Right cardiac atrium (tissue), 5 donors: Measurements from ENCODE around the gene PTCH1. TPM values are rescaled to one million over a fixed set of nuclear protein-coding genes. Genes with fewer than 3 reads are reported as not detected.
A peak's percentile ranks its signal among the peaks of the same experiment; 100 is the strongest.

Experiments
- ATAC-seq, 2 donors: fragments of 200-7000 bp; cut with Tn5 transposase; one replicate each; pipeline versions ENCODE4 v1.8.0 to v1.9.1; 2020; ENCODE audit warnings: moderate library complexity in 2 of 2, mild to moderate bottlenecking in 1 of 2
- DNase-seq, 3 donors: peaks; one replicate each; pipeline ENCODE4 v3.0.0-alpha.2; 2020
- H3K27ac ChIP-seq: one replicate; pipeline ENCODE4 v1.5.1; 2013; ENCODE audit warnings: mild to moderate bottlenecking, low read length, control low read depth, moderate library complexity
- H3K27me3 ChIP-seq: one replicate; pipeline ENCODE4 v1.6.1; 2013; ENCODE audit not compliant: control insufficient read depth, insufficient read depth
- H3K4me1 ChIP-seq: one replicate; pipeline ENCODE4 v1.6.1; 2013; ENCODE audit warnings: low read length; ENCODE audit not compliant: control insufficient read depth, insufficient read depth
- H3K4me3 ChIP-seq: one replicate; pipeline ENCODE4 v1.5.1; 2013; ENCODE audit warnings: low read length, control low read depth
- H3K9me3 ChIP-seq: one replicate; pipeline ENCODE4 v1.6.1; 2013; ENCODE audit warnings: low read length; ENCODE audit not compliant: control insufficient read depth
- WGBS: extraction: QIAGEN DNeasy Blood & Tissue Kit; methylation state at CpG from one replicate; pipeline ENCODE4 v1.1.7; 2013; 5-methylcytosine and 5-hydroxymethylcytosine counted together
- intact Hi-C, 4 donors: fragments of 100-400 bp; cut with DNase I; formaldehyde crosslinking; loops; one replicate each; pipeline versions ENCODE4 v1.11.0 to v1.14.0; 2022 to 2023
- polyA plus RNA-seq: library from polyadenylated mRNA; stranded (reverse); fragments of 200-250 nt; gene quantifications from one replicate; pipeline ENCODE4 v1.2.3, GENCODE V29; 2013
- total RNA-seq, 4 donors: library from RNA; stranded (reverse); fragmentation: NEBNext Ultra II Directional; extraction: Animal tissue kit (Norgen Biotek cat#: 25700); gene quantifications; one replicate each; pipeline ENCODE4 v1.2.1, GENCODE V29; 2021
- donor health status: healthy with polysubstance abuse.
- donor health status: DM: no; HTN: yes; CAD: no.
- donor health status: DM: no; HTN: no; CAD: no.
- donor health status: DM: no; HTN: yes; CAD: no; lungs with severe emphysema.
- donor health status: DM: yes; HTN: yes; CAD: no.

PTCH1 gene
- total and polyA plus RNA-seq, 5 donors = 3.5 to 11.1 (median 8.6) TPM

GRCh38 chr9:95415158-95415557 lies 101.6 kb downstream of the PTCH1 start:
- ATAC-seq = no peak
- H3K4me1 ChIP-seq = no peaks in the 10 kb centered on the region
- H3K27ac ChIP-seq = no peak overlapping the region
- H3K27me3 ChIP-seq = no peaks in the 10 kb centered on the region
- DNase-seq = no peak
- no peaks in the 10 kb centered on the region for H3K9me3 ChIP-seq
- WGBS = 91% methylated on average over 2 of the region's 2 CpGs
- H3K4me3 ChIP-seq = no peak overlapping the region
- intact Hi-C loops = no loop called here

GRCh38 chr9:95413793-95414192 lies 103.0 kb downstream of the PTCH1 start:
- H3K4me3 ChIP-seq = no peak overlapping the region
- H3K27ac ChIP-seq = no peak overlapping the region
- DNase-seq (no peak), ATAC-seq (no peak)
- H3K27me3 ChIP-seq = no peaks in the 10 kb centered on the region
- intact Hi-C loops = no loop called here
- no peaks in the 10 kb centered on the region for H3K9me3 ChIP-seq
- 85% methylated on average over 2 of the region's 2 CpGs for WGBS
- H3K4me1 ChIP-seq = no peaks in the 10 kb centered on the region

DNA sequence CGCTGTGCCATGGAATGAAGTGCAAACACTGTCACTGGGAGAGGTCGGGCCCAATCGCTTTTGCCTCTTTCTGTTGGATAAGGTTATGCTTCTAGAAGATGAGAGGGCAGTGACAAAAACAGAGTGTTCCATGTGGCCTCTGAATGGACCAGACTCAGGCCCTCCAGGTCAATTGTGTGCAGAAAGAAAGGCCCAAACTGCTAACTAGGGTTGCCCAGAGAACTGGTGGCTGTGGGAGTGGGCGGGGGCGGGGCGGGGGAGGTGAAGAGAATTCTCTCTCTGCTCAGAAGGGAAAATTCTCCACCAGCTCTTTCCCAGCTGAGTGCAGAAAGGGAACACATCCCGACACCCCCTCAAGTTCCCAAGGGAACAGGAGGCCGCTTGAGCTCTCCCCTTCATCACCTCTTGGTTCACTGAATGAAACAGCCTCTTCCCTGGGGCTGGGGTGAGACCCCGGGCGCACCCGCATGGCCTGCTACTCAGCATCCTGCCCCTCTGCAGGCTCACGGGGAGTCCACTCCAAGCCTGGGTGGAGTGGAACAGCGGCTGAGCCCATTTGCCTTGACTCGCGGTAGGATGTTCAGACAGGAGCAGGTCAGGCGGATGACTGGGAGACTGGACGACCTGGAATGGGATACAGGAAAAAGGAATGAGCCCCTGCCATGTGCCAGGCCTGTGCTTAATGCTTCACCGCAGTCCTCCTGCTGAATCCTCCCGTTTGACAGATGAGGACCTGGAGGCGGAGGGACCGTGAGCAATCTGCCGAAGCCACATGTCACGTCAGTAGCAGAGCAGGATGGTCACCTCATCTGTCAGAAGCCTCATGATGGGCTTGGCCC lies 105.5 kb downstream of the PTCH1 start:
- peak in 1 of 3 donors; percentile 22 for DNase-seq
- Histone ChIP-seq H3K27me3 (no peaks in the 10 kb centered on the region), H3K27ac (no peak overlapping the region), H3K4me1 (no peaks in the 10 kb centered on the region), H3K9me3 (no peaks in the 10 kb centered on the region), H3K4me3 (no peak overlapping the region)
- ATAC-seq = no peak
- 91% methylated on average over 23 of the region's 23 CpGs for WGBS
- intact Hi-C loops = no loop called here

DNA sequence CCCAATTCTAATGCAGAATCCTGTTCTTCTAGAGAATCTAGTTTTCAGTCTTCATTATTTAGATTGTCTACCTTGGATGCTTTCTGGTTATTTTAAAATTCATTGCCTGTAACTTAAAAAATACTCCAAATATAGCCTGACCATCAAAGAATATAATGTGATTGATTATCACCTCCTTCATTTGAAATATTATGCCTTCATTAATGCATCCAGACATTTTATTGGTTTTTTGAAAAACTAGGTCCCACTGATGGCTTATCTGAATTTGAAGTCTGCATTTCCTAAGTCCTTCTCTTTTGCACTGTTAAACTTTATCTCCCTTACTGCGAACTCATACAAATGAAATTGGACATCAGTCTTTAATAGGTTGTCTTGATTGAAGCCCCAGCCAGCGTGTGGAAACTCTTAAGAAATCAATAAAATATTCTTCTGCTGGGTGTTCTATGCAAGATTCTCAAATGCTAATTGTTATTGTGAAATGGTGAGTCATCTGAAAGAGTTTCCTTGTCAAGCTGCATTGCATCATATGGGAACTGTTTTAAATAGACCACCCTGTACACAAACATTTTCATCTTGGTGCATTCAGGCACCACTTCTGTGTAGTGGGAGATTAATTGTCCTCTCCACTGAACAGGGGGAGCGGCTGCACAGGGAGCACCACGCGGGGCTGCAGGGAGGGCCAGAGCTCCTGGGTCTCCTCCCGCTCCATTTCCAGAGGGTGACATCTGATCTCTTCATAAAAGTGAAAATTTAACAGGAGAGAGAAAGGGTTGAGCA lies 106.9 kb downstream of the PTCH1 start:
- ATAC-seq = no peak
- intact Hi-C loops = no loop called here
- Histone ChIP-seq H3K9me3 (no peaks in the 10 kb centered on the region), H3K27me3 (no peaks in the 10 kb centered on the region), H3K4me3 (no peak overlapping the region), H3K4me1 (no peaks in the 10 kb centered on the region), H3K27ac (no peak overlapping the region)
- 73% methylated on average over 6 of the region's 6 CpGs for WGBS
- DNase-seq = no peak

- Histone ChIP-seq H3K4me3 (no peak overlapping the region), H3K4me1 (no peaks in the 10 kb centered on the region), H3K27me3 (no peaks in the 10 kb centered on the region), H3K27ac (no peak overlapping the region), H3K9me3 (no peaks in the 10 kb centered on the region)
- ATAC-seq (no peak), DNase-seq (no peak)
- 90% methylated on average over 1 of the region's 1 CpG for WGBS
- intact Hi-C loops = no loop called here
Observed at GRCh38 chr9:95407524-95407923, 109.2 kb downstream of the PTCH1 start.

GRCh38 chr9:95406121-95406520 lies 110.7 kb downstream of the PTCH1 start:
- WGBS = 52% methylated on average over 2 of the region's 2 CpGs
- H3K4me1 ChIP-seq = no peaks in the 10 kb centered on the region
- ATAC-seq (no peak), DNase-seq (peak in 2 of 3 donors; percentile 31 to 38)
- no peaks in the 10 kb centered on the region for H3K27me3 ChIP-seq
- H3K9me3 ChIP-seq = no peaks in the 10 kb centered on the region
- H3K4me3 ChIP-seq = no peak overlapping the region
- intact Hi-C loops = no loop called here
- H3K27ac ChIP-seq = no peak overlapping the region

DNA sequence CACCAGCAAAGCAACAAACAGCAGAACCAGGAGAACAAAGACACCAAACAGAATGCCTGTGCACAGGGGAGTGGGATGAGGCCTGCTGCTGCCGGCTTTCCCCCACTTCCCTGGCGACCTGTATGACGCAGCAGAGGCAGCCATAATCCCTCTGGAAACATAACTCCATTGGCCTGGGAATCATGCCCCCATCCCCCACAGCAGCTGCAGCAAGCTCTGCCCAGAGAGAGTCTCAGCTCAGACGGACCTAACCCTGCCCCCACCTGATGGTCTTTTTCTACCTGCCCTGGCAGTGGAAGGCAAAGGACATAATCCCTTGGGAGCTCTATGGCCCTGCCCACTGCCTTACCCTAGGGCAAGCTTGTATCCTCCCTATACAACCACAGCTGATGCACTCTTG lies 117.5 kb downstream of the PTCH1 start:
- H3K4me3 ChIP-seq = no peak overlapping the region
- H3K27ac ChIP-seq = no peak overlapping the region
- H3K9me3 ChIP-seq = no peaks in the 10 kb centered on the region
- ATAC-seq = no peak
- 74% methylated on average over 4 of the region's 4 CpGs for WGBS
- no peaks in the 10 kb centered on the region for H3K4me1 ChIP-seq
- no peaks in the 10 kb centered on the region for H3K27me3 ChIP-seq
- DNase-seq = no peak
- intact Hi-C loops = no loop called here

Other genes starting within 250 kb of the PTCH1 start
- 1 to 10 TPM; 3.3 to 6.6 (median 4.5) TPM for gene FANCC, start 199.3 kb downstream of the PTCH1 start, total RNA-seq
- gene FANCC, start 199.3 kb downstream of the PTCH1 start, polyA plus RNA-seq = 3.2 TPM